ENCODE data around the gene NR5A1.

Gene NR5A1

DNA sequence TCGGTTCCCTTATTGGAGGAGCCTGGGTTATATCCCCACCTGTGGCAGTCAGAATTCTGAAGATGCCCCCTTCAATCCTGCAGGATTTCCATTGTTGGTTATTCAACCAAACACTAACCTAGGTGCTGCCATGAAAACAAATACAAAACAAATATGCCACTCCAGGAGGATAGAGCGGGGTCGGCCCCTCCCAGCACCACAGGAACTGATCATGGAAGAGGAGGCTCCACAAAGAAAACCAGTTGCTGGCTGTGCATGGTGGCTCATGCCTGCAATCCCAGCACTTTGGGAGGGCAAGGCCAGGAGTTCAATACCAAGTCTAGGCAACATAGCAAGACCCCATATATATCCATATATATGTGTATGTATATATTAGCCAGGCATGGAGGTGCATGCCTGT lies 70.1 kb downstream of the NR5A1 start:
- DNase-seq = no peak

DNA sequence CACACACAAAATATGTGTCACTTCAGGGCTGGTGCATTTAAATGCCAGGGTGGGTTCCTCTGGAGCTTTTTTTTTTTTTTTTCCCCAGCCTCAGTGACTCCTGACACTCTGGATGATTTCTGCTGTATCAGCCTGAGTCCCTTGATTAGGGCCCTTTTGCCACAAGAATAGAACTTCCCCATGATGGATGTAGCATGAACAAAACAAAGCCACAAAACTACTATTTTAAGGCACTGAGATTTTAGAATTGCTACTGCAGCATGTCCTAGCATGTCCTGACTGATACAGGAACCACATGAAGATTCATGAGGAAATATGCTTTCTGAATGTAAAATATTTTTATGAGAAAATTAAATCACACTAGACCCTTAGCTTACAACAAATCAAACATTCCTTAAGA lies 70.9 kb downstream of the NR5A1 start:
- DNase-seq = no peak

Measured in NCI-H1092 (cell line).